SK-N-SH (cell line): ENCODE measurements around the gene PCYOX1L. TPM values are rescaled to one million over a fixed set of nuclear protein-coding genes. Genes with fewer than 3 reads are reported as not detected.

Experiments
- CTCF ChIA-PET: fragments of 300-600, 350-600 bp; formaldehyde crosslinking; extraction: SDS; loops from one replicate; lab custom pipeline; 2021; lab: Yijun Ruan, JAX
- POLR2A ChIA-PET: fragments of 350-600 bp; sonication (Branson Sonifier 250); formaldehyde crosslinking; extraction: SDS; loops from one replicate; lab custom pipeline; 2020; ENCODE audit warnings: antibody characterized with exemption, inconsistent platforms; lab: Yijun Ruan, JAX
- DNase-seq: peaks from one replicate; pipeline ENCODE4 v3.0.0; 2012
- H2AFZ ChIP-seq: fragments of 200-600 bp; sonication (generic); 2 replicates; pipeline ENCODE4 v1.8.1; 2016; ENCODE audit warnings: antibody characterized with exemption, mild to moderate bottlenecking, low read depth
- H3F3A ChIP-seq: fragments of 200-600 bp; sonication (generic); replicated peaks from 2 replicates; pipeline ENCODE3; 2016; ENCODE audit warnings: antibody characterized with exemption, mild to moderate bottlenecking; ENCODE audit not compliant: insufficient read depth
- H3K27ac ChIP-seq, 2 experiments: fragments of 200-500 bp in 1 of 2; fragments of 200-600 bp in 1 of 2; sonication (Bioruptor generic) in 1 of 2; sonication (generic), shearing (Covaris generic) in 1 of 2; 2 replicates each; pipeline versions ENCODE4 v1.5.1 to v1.6.1; 2014 to 2016; ENCODE audit warnings: low read depth in 2 of 2, inconsistent platforms in 1 of 2, low read length in 1 of 2, mild to moderate bottlenecking in 1 of 2, mixed read lengths in 1 of 2
- H3K27me3 ChIP-seq: fragments of 200-600 bp; sonication (generic), shearing (Covaris generic); 2 replicates; pipeline ENCODE4 v1.6.1; 2016; ENCODE audit warnings: mixed run types; ENCODE audit not compliant: insufficient read depth
- H3K36me3 ChIP-seq, 2 experiments: fragments of 200-500 bp in 1 of 2; fragments of 200-600 bp in 1 of 2; sonication (Bioruptor generic) in 1 of 2; sonication (generic) in 1 of 2; replicated peaks in 1 of 2; 2 replicates each; pipeline versions ENCODE3 to v1.5.1; 2014 to 2016; ENCODE audit warnings: low read length in 1 of 2, mild to moderate bottlenecking in 1 of 2; ENCODE audit not compliant: insufficient read depth in 2 of 2, control insufficient read depth in 1 of 2
- H3K4me1 ChIP-seq, 2 experiments: fragments of 200-500 bp in 1 of 2; fragments of 200-600 bp in 1 of 2; sonication (Bioruptor generic) in 1 of 2; sonication (generic), shearing (Covaris generic) in 1 of 2; 2 replicates each; pipeline versions ENCODE4 v1.5.1 to v1.6.1; 2014 to 2016; ENCODE audit warnings: low read depth in 1 of 2, low read length in 1 of 2, mixed run types in 1 of 2; ENCODE audit not compliant: insufficient read depth in 2 of 2, control insufficient read depth in 1 of 2
- H3K4me2 ChIP-seq: fragments of 200-600 bp; sonication (generic), shearing (Covaris generic); 2 replicates; pipeline ENCODE4 v1.6.1; 2017; ENCODE audit warnings: mixed run types
- H3K4me3 ChIP-seq, 2 experiments: fragments of 200-500 bp in 1 of 2; fragments of 200-600 bp in 1 of 2; sonication (Bioruptor generic) in 1 of 2; sonication (generic), shearing (Covaris generic) in 1 of 2; 2 replicates each; pipeline versions ENCODE4 v1.5.1 to v1.8.1; 2014 to 2016; ENCODE audit warnings: low read depth in 2 of 2, inconsistent platforms in 1 of 2, low read length in 1 of 2, mild to moderate bottlenecking in 1 of 2, mixed read lengths in 1 of 2, moderate library complexity in 1 of 2
- H3K79me2 ChIP-seq: fragments of 200-600 bp; sonication (generic); 2 replicates; pipeline ENCODE4 v1.8.1; 2017; ENCODE audit warnings: mild to moderate bottlenecking; ENCODE audit not compliant: insufficient read depth
- H3K9ac ChIP-seq: fragments of 200-600 bp; sonication (generic); 2 replicates; pipeline ENCODE4 v1.6.1; 2017; ENCODE audit warnings: mixed run types
- H3K9me2 ChIP-seq: fragments of 200-600 bp; sonication (generic); 2 replicates; pipeline ENCODE4 v1.6.1; 2017; ENCODE audit warnings: mixed run types
- H3K9me3 ChIP-seq: fragments of 200-600 bp; sonication (generic); 2 replicates; pipeline ENCODE4 v1.6.1; 2017; ENCODE audit warnings: mixed run types, mild to moderate bottlenecking, moderate library complexity
- H4K20me1 ChIP-seq: fragments of 200-600 bp; sonication (generic); 2 replicates; pipeline ENCODE4 v1.6.1; 2017; ENCODE audit warnings: mild to moderate bottlenecking, mixed run types; ENCODE audit not compliant: insufficient read depth
- MXI1 ChIP-seq: IDR thresholded peaks from 2 replicates; pipeline ENCODE4 v1.6.1; 2012; ENCODE audit warnings: mild to moderate bottlenecking, low read depth, low read length, improper control_type of control experiment
- NFIC ChIP-seq: IDR thresholded peaks from 2 replicates; pipeline ENCODE4 v1.4.0; 2012; ENCODE audit warnings: borderline replicate concordance
- POLR2AphosphoS5 ChIP-seq: IDR thresholded peaks from 2 replicates; pipeline ENCODE4 v1.6.1; 2012; ENCODE audit warnings: low read depth, low read length
- RXRA ChIP-seq: IDR thresholded peaks from 2 replicates; pipeline ENCODE4 v1.4.0; 2012; ENCODE audit warnings: low read depth, mild to moderate bottlenecking, borderline replicate concordance
- USF2 ChIP-seq: fragments of 150-350 bp; IDR thresholded peaks from 2 replicates; pipeline ENCODE4 v1.6.1; 2017; ENCODE audit warnings: antibody characterized with exemption, low read length, low read depth, borderline replicate concordance
- WGBS: methylation state at CpG from one replicate; pipeline ENCODE4 v1.1.6; 2017; ENCODE audit warnings: low lambda C conversion rate; 5-methylcytosine and 5-hydroxymethylcytosine counted together
- polyA plus RNA-seq, 3 experiments: library from polyadenylated mRNA; depleted of rRNA; stranded (reverse); fragments of >200 nt; gene quantifications; 2 replicates each; pipeline ENCODE4 v1.2.3, GENCODE V29; 2012
- TF ChIP-seq, protein P1 (sequence below): IDR thresholded peaks from 2 replicates; pipeline ENCODE4 v1.4.0; 2012; ENCODE audit warnings: low read depth, borderline replicate concordance
- TF ChIP-seq, protein P2 (sequence below): IDR thresholded peaks from 2 replicates; pipeline ENCODE4 v1.4.0; 2012; ENCODE audit warnings: low read depth

The PCYOX1L gene
- polyA plus RNA-seq, 1 of the 3 experiments (the other 2 are of a cell fraction) = 17.5 TPM

- ChIA-PET CTCF (interaction anchor here (0.6 to 41.4 kb wide), 9 partner anchors 10 to 211 kb away, joined by 3 to 1751 read pairs (median 4); no protein-coding TSS in a partner anchor), POLR2A (interaction anchor here (4.1 kb wide), 1 partner anchor 10 kb away, joined by 38 read pairs; the partner anchor contains the start of gene GRPEL2)
- 0 out of 2 replicates have a peak, but pooled peaks have one; percentile 9 for TF ChIP-seq POLR2AphosphoS5
- no peak for TF ChIP-seq RXRA
- no peaks in the 10 kb centered on the region for H4K20me1 ChIP-seq
- H3K27ac ChIP-seq = no peak overlapping the region
- H3K9me3 ChIP-seq = no peaks in the 10 kb centered on the region
- H3K9me2 ChIP-seq = no peaks in the 10 kb centered on the region
- peaks cover 32% of the 10 kb centered on the region for H3F3A ChIP-seq
- peaks cover 20% of the 10 kb centered on the region; the same call in 1 of the 2 replicates for H3K79me2 ChIP-seq
- peaks cover 0 to 12% of the 10 kb centered on the region in 2 experiments; a peak in 1 of 4 replicates for H3K4me1 ChIP-seq
- H3K27me3 ChIP-seq = no peaks in the 10 kb centered on the region
- H3K4me3 ChIP-seq = no peak overlapping the region
- no peak overlapping the region for H3K9ac ChIP-seq
- 100% methylated on average over 1 of the region's 1 CpG for WGBS
- DNase-seq = no peak
- H2AFZ ChIP-seq = no peak overlapping the region
- H3K36me3 ChIP-seq = peaks cover 40 to 52% of the 10 kb centered on the region in 2 experiments
- no peak overlapping the region for H3K4me2 ChIP-seq
These were observed 2.2 kb upstream of the PCYOX1L start for GRCh38 chr5:149355688-149356087.

GRCh38 chr5:149356391-149356790 lies 1.5 kb upstream of the PCYOX1L start:
- H3K4me3 ChIP-seq = no peak overlapping the region
- no peaks in the 10 kb centered on the region for H3K27me3 ChIP-seq
- peaks cover 15% of the 10 kb centered on the region; the same call in 1 of the 2 replicates for H3K79me2 ChIP-seq
- peaks cover 32% of the 10 kb centered on the region for H3F3A ChIP-seq
- no peak overlapping the region for H3K27ac ChIP-seq
- WGBS = 96% methylated on average over 8 of the region's 8 CpGs
- H3K9ac ChIP-seq = no peak overlapping the region
- no peaks in the 10 kb centered on the region for H4K20me1 ChIP-seq
- ChIA-PET POLR2A (interaction anchor here (0.6 to 4.1 kb wide), 2 partner anchors 11 to 44 kb away, joined by 3 to 38 read pairs; partner anchors contain the start of gene GRPEL2), CTCF (interaction anchor here (0.8 to 41.4 kb wide), 7 partner anchors 9 to 195 kb away, joined by 3 to 1751 read pairs (median 19); partner anchors contain the start of gene CSNK1A1)
- H2AFZ ChIP-seq = no peak overlapping the region
- H3K4me2 ChIP-seq = no peak overlapping the region
- H3K9me3 ChIP-seq = no peaks in the 10 kb centered on the region
- peaks cover 0 to 12% of the 10 kb centered on the region in 2 experiments; a peak in 1 of 4 replicates for H3K4me1 ChIP-seq
- DNase-seq = no peak
- peaks cover 36 to 45% of the 10 kb centered on the region in 2 experiments for H3K36me3 ChIP-seq
- no peaks in the 10 kb centered on the region for H3K9me2 ChIP-seq
- TF ChIP-seq, protein P1, sequence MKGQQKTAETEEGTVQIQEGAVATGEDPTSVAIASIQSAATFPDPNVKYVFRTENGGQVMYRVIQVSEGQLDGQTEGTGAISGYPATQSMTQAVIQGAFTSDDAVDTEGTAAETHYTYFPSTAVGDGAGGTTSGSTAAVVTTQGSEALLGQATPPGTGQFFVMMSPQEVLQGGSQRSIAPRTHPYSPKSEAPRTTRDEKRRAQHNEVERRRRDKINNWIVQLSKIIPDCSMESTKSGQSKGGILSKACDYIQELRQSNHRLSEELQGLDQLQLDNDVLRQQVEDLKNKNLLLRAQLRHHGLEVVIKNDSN = no peak
- TF ChIP-seq, protein P2, sequence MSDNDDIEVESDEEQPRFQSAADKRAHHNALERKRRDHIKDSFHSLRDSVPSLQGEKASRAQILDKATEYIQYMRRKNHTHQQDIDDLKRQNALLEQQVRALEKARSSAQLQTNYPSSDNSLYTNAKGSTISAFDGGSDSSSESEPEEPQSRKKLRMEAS = no peak

- peak overlapping the region; percentile 72 for H3K9ac ChIP-seq
- peak; percentile 81 for DNase-seq
These were observed 427 bp downstream of the PCYOX1L start for GRCh38 chr5:149358294-149358651.

More at GRCh38 chr5:149358294-149358651, 427 bp downstream of the PCYOX1L start:
- Histone ChIP-seq H3F3A (peaks cover 22% of the 10 kb centered on the region), H2AFZ (peak overlapping the region; percentile 80; the same call in 1 of the 2 replicates), H3K79me2 (no peaks in the 10 kb centered on the region), H3K4me3 (peak overlapping the region; percentile 62 to 85), H3K4me1 (peaks cover 0 to 12% of the 10 kb centered on the region in 2 experiments; a peak in 1 of 4 replicates), H4K20me1 (no peaks in the 10 kb centered on the region), H3K27me3 (no peaks in the 10 kb centered on the region), H3K36me3 (peaks cover 17 to 27% of the 10 kb centered on the region in 2 experiments), H3K27ac (peak overlapping the region in 1 of 2 experiments; percentile 84; a peak in 2 of 4 replicates), H3K9me2 (no peaks in the 10 kb centered on the region), H3K4me2 (peak overlapping the region; percentile 90), H3K9me3 (no peaks in the 10 kb centered on the region)
- CTCF ChIA-PET = interaction anchor here (0.9 to 41.4 kb wide), 11 partner anchors 9 to 207 kb away, joined by 3 to 1751 read pairs (median 6); partner anchors contain the start of genes CSNK1A1 and GRPEL2
- no peak for TF ChIP-seq USF2
- TF ChIP-seq MXI1 = peak; percentile 62; the same call in 1 of the 2 replicates
- no peak for TF ChIP-seq NFIC
- 3% methylated on average over 13 of the region's 18 CpGs for WGBS
- POLR2A ChIA-PET = interaction anchor here (0.8 to 4.1 kb wide), 8 partner anchors 9 to 194 kb away, joined by 3 to 38 read pairs (median 4); partner anchors contain the start of gene GRPEL2
